ENCODE measurements around the gene SMTN.
"Not testable (repeated sequence)": the region's sequence is repeated elsewhere in the genome, so short reads cannot be mapped to it uniquely, and the experiment has no call there.

Gene SMTN

DNA sequence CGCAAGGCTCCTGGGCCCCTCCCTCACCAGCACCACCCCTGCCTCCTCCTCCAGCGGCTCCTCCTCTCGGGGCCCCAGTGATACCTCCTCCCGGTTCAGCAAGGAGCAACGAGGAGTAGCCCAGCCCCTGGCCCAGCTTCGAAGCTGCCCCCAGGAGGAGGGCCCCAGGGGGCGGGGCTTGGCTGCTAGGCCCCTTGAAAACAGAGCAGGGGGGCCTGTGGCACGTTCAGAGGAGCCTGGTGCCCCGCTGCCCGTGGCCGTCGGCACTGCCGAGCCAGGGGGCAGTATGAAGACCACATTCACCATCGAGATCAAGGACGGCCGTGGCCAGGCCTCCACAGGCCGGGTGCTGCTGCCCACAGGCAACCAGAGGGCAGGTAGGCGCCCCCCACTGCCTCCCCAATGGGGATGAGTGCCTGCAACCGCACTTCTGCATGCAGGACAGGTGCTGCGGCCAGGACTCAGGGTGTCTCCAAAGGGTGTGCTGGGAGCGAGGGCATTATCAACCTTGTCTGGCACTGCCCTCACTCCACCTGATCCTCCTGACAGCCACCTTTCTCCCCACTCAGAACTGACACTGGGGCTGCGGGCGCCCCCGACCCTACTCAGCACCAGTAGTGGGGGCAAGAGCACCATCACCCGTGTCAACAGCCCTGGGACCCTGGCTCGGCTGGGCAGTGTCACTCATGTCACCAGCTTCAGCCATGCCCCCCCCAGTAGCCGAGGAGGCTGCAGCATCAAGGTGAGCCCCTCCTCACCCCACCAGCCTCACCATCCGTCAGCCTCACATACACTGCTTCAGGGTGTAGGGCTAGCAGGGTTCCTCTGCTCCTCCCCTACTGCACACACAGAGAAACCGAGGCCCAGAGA lies 10.2 kb downstream of the SMTN start:
- DNase-seq: no peak

DNA sequence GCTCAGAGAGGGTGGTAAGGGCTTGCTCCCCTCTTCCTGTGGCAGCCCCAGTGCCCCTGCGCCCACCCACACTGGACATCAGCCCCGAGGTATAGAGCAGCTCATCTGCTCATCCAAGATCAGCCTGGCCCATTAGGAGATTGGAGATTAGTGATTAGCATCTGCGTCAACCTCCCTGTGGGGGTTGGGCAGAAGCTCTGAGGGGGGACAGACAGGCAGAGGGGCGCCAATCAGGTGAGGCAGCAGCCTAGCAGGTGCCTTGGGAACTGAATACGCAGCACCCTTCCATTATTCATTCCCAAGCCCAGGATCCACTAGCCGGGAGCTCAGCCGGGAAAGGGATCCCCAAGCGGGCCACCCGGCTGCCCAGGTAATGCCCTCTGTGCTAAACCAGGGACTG lies 11.0 kb downstream of the SMTN start:
- DNase-seq: no peak

DNA sequence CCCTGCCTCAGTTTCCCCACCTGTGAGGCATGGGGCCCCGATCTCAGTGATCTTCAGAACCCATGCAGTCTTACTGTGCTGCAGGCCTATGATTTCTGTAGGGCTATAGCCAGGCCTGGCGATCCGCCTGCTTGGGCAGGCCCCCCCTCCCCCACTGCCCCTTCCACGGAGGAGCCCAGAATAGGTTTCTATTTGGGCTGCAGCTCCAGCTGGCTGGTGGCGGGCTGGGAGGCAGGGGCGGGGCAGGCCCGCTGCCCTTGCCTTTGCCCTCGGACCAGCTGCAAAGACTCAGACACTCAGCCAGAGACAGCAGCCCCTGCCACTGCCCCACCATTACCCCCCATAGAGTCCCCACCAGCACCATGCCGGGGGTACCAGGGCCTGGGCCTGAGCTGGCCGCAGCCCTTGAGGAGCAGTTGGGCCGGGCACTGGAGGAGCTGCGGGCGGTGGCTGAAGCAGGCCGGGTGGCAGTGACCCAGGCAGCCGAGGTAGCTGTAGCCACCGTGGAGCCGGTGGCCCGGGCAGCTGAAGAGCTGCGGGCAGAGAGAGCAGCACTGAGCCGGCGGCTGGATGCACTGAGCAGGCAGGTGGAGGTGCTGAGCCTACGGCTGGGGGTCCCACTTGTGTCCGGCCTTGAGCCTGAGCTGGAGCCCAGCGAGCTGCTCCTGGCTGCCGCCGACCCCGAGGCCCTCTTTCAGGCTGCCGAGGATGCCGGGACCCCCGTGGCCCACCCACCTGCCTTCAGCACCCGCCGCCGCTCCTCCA lies 12.2 kb downstream of the SMTN start:
- no peak for DNase-seq

DNA sequence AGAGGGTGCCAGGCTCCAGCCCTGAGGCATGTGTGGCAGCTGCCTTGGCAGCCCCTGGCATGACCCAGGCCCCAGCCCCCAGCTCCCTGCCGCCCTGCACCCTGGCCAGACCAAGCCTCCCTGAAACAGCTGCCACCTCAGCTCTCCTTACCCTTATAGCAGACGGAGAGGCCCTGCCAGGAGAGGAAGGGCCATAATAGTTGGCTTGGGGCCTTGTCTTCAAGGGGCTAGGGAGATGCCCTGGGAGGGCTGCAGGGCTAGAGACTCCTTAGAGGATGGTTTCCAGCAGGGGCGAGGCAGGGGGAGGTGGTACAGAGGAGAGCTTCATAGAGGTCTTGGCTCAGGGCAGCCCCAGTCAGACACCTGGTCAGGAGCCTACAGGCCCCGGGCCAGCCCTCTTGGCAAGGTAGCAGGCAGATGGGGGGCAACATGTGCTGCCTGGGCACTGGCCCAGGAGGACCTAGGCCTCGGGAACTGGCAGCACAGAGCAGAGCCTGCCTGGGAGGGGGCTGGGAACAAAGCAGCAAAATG lies 13.0 kb downstream of the SMTN start:
- no peak for DNase-seq

DNA sequence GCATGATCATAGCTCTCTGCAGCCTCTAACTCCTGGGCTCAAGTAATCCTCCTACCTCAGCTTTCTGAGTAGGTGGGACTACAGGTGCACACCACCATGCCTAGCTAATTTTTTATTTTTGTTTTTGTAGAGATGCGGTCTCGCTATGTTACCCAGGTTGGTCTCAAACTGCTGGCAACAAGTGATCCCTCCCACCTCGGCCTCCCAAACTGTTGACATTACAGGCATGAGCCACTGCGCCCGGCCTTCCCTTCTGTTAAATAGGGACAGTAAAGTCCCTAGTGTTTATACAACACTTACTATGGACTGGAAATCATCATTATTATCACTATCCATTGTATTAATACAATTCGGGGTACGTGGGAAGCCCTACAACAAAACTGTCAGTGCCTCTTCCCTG lies 13.6 kb downstream of the SMTN start:
- DNase-seq: no peak

DNA sequence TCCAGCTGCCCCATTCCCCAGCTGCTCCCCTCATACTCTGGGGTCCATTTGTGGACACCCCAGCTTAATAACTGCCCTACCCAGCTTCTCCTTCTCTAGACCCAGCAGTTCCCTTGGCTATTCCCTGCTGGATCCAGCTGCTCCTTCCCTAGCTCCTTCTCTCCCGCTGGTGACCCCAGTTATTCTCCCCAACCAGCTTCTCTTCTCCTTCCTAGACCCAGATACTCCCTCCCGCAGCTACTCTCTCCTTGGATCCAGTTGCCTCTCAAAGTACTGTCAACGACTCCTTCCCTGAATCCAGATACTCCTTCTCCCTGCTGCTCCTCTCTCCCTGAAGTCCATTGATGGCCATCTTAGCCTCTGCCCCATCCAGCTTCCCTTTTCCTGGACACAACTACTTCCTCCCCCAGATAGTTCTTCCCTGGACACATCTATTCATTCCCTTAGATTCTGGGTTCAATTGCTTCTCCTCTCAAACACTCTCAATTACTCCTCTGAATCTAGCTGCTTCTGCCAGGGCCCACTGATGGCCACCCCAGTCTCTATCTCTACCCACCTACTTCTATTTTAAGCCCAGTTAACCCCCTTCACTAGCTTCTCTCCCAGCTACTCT lies 14.6 kb downstream of the SMTN start:
- no peak for DNase-seq

DNA sequence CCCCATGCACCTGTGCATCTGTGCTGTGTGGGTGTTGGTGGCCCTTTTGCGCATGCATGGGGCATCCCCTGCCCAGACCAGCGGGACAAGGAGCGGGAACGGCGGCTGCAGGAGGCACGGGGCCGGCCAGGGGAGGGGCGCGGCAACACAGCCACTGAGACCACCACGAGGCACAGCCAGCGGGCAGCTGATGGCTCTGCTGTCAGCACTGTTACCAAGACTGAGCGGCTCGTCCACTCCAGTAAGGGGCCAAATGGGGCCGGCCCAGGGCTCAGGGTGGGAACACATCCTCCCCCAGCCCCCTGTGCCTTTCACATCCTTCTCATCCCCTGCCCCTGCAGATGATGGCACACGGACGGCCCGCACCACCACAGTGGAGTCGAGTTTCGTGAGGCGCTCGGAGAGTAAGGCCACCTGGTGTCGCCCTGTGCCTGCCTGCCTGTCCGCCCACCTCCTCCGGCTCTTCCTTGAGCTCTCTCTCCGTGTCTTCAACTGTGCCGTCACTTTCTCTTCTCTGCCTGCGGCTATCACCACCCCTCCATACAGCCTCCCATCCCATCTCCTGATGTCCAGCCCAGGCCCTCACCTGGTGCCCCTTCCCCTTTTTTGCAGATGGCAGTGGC lies 15.7 kb downstream of the SMTN start:
- no peak for DNase-seq

DNA sequence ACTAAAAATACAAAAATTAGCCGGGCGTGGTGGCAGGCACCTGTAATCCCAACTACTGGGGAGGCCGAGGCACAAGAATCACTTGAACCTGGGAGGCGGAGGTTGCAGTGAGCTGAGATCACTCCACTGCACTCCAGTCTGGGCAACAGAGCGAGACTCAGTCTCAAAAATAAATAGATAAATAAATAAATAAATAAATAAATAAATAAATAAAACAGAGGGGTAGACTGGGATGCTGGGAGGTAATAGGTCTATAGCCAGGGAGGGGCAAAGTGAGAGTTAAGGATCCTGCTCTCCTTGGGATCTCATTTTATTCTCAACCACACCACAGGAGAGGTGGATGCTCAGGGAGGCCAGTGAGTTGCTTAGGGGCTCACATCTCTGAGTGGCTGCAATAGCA lies 16.4 kb downstream of the SMTN start:
- not testable (repeated sequence) for DNase-seq

DNA sequence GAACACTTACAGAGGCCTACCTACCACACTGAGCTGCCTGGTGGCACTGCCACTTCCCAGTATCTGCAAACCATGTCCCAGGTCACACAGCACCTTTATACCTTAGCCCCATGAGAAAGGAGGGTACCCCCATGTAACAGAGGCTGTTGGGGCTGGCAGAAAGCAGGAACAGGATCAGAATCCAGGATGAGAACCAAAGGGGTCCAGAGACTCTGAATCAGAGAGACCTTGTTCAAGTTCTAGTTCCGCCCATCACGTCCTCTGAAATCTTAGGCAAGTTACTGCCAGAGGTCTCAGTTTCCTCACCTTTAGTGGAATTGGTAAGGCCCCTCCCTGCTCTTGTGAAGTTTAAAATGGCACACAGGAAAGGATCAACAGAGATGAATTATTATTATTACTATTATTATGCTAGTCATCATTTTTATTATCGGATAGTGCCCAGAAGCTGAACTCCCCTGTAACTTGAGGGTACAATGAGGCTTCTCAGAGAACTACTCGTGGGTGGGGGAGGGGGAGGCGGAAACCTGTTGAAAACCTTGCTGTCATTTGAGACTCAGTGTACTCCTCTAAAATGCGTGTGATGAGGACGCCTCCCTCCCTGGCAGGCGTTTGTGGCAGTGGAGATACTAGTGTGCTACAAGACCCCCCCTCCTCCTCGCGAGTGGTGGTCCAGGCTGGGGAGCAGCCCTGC lies 17.0 kb downstream of the SMTN start:
- no peak for DNase-seq

DNA sequence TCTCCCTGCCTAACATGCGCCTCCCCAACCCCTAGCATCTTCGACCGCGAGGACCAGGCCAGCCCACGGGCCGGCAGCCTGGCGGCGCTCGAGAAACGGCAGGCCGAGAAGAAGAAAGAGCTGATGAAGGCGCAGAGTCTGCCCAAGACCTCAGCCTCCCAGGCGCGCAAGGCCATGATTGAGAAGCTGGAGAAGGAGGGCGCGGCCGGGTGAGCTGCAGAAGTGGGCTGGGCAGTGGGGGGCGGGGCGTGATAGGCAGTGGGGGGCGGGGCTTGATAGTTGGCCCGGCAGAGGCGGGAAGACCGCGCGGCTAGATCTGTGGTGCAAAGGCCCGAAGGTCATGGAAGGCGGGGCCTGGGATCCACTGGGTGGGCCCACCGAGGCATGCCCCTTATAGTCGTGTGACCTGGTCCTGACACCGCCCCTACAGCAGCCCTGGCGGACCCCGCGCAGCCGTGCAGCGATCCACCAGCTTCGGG lies 17.6 kb downstream of the SMTN start:
- no peak for DNase-seq

DNA sequence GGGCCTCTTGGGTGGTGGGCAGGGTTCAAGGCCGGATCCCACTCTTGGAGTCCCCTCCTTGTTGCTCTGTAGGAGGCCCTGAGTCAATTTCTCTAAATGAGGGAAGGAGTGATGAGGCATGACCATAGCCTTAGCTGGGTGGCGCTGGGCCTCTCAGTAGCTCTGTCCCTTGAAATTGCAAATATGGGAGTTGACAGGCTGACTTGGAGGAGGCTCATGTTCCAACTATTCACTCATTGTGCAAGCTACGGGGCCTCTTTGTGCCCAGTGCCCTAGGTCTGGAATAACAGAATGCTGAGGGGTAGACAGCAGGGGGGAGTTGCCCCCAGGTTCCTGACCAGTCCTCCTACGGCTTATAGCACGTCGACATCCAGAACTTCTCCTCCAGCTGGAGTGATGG lies 18.3 kb downstream of the SMTN start:
- DNase-seq: no peak

DNA sequence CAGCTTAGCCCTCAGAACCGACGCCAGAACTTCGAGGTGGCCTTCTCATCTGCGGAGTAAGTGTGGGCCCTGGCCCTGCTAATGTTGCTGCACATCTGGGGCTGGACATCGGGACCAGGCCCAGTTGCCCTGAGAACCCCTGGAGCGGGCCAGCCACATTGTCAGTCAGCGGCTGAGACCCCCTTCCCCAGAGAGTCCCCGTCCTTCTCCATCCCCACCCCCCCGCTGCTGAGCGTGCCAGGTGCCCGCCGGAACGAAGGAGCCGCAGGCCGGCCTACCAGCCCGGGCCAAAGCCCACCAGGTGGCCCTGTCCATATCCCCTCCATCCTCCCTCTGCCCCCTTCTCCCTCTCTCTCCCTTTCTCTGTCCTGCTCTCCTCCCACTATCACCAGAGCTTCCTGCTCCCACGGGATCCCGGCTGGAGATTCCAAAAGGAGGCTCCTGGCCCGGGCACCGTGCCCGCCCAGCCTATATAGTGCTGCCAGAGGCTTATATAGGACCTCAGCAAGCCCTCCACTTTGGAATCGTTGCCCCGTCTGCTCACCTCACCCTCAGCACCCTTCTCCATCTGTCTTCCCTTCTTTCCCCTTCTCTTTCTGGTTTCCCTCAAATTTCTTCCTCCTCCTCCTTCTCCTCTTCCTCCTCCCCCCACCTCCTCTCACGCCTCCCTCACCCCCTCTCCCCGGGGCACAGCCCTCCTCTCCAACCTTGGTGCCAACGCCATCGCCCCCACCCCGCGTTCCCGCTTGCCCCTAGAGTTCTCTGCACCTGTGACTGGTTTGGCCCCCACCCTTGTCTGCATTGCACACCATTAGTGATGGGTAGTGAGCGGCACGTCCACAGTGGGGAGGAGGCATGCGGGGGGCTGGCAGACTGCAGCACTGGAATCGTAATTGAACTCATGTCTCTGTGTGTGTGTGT lies 19.0 kb downstream of the SMTN start:
- no peak for DNase-seq

DNA sequence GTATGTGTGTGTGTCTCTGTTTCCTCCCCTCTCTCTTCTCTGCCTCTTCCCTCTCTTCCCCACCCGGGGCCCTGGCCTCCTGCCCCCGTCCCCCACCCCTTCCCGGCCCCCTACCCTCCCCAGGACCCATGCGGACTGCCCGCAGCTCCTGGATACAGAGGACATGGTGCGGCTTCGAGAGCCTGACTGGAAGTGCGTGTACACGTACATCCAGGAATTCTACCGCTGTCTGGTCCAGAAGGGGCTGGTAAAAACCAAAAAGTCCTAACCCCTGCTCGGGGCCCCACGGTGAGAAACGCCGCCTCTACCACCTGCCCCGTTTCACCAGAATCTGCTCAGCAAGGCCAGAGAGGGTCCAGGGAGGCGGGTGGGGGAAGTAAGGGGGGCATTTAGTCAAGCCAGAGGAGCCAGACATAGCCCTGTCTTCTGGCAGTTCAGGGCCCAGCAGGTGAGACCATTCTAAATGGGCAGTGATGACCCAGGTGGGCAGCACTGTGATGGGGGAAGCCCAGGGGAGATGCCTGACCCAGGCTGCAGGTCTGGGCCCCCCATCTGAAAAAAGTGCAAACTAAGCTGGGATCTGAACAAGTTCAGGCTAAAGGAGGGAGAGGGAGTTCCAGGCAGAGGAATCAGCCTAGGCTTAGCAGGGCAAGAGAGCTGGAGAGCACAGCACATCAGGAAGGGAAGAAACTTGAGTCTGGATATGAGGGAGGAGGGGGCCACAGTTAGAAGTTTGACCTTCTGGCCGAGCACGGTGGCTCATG lies 19.8 kb downstream of the SMTN start:
- no peak for DNase-seq

DNA sequence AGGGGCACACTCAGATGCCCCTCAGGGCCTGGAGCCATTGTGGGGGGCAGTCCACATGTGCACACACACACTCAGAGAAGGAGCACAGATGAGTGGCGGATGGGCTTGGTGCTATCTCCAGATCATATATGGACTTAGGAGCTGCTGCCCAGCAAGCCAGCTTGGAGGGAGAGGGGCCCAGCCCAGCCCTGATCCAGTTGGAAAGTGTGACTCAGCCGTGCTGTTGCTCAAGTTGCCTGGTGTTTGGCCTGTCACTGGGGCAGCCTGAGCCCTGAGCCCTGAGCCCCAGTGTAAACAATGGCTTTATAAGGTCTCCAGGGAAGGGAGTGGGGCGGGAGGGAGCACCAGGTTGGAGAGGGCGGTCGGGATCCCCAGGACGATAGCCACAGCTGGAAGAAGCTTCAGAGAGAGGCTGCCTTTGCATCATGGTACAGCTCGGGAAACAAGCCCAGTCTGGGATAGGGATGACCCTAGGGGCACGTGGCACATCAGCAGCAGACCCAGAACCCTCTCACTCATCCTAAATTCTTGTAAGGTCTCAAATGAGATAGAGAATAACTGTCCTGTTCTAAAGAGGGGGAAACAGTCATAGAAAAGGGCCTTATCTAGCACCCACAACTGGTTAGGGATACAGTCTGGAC lies 21.4 kb downstream of the SMTN start:
- no peak for DNase-seq

DNA sequence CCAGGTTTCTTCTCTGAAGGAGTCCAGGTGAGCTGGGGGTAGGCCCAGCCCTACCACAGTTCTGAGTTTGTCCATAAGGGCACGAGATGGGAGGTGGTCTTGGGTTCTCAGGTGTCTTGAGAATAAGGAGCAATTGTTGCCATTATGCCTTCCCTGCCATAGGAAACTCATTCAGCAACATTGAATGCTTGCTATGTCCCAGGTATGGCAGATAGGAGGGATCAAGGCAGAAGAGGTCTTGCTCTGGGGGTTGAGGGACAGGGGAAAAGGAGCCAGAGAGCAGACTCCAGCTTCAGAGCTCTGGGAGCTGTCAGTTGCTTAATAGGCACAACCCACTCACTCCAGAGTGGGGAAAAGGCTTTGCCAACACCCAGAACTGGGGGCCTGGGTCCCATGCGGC lies 22.0 kb downstream of the SMTN start:
- DNase-seq: no peak

DNA sequence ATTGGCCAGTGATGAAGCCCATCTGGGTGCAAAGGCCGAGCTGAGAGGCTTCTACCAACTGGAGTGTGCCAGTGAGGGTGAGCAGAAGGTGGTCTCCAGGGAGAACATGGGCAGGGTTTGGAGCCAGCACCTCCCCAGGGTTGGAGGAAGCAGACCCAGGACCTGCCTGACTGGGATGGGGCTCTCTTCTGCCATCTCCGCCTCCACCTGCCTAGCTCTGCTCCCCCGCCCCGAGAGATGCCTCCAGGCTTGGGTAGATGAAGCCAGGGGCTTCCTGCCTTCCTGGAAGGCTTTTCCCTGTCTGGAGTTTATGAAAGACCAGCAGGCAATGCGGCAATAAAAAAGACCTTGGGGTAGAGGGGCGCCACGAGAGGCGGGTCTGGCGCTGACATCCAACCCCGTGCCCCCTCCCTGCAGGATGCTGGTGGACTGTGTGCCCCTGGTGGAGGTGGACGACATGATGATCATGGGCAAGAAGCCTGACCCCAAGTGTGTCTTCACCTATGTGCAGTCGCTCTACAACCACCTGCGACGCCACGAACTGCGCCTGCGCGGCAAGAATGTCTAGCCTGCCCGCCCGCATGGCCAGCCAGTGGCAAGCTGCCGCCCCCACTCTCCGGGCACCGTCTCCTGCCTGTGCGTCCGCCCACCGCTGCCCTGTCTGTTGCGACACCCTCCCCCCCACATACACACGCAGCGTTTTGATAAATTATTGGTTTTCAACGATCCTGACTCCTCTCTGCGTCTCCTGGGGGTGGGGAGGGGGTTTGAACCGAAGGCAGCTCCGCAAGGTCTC lies 23.0 kb downstream of the SMTN start:
- DNase-seq: no peak

DNA sequence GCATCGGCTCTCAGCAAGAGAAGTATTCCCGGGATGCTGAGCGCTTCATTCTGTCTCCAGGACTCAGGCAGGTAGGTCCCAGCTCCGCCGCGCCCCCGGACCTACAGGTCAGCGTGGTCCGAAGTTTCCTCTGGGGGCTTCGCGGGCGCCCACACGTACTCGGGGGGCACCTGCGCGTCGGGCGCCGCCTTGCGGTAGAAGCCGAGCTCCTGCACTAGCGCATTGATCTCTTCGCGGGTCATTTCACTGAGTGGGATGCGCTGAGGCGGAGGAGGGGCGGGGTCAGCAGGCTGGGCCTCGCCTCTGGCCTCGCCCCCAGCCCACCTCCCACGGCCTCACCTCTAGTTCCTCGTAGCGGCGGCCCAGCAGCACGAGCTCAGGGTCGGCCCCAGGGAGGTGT lies 23.8 kb downstream of the SMTN start:
- no peak for DNase-seq

DNA sequence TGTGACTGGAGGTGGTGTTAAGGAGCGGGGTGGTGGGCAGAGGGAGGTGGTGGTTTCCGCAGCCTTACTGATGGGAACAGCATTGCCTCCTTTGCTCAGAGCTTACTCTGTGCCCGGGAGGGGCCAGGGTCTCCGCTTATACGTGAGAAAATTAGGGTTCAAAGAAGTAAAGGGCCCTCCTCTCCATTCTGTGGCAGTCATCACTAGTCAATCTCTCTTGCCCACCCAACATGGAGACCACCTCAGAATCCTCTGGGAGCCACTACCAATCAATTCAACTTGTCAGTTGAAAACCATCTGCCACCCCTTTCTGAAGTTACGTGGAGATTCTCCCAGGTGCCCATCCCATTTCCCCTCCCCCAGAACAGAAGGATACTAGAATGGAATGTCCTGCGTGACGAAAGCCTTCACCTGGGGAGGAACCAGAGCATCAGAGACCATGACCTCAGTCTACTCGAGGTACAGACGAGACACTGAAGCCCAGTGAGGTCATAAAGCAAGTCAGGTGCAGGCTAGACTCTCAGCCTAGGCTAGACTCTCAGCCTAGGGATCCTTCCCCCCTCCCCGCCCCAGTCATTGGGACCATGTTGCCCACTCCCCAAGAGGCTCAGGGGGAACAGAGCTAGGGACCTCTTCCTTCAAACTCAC lies 24.3 kb downstream of the SMTN start:
- no peak for DNase-seq

Data from CD4-positive, alpha-beta T cell treated with Interleukin-4 for 4 hours (primary cell).